ENCODE results near the gene SUGCT.

The SUGCT gene

DNA sequence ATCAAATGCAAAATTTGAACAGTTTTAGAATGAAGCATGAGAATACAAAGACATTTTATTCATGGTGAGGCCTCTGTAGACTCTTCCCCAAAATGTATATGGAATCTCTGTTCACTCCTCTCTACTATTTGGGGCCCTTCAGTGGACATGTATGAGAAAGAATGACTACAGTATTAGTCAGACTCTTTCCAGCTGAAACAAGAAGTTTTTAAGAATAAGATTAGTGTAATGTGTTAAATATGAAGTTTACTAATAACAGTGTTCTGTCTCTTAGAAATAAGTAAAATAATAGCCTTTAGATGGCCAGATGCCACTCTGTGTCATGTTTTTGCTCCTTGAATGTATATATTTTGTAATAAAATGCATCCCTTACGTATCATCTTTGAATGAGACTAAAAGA, 585.6 kb downstream of the SUGCT start:
- Histone ChIP-seq H3F3A (ENCODE audit: low read depth) (no peaks in the 10 kb centered on the region), H3K9me3 (ENCODE audit: insufficient read depth, low read depth, low read length) (no peaks in the 10 kb centered on the region), H3K4me3 (ENCODE audit: low read length, poor library complexity, severe bottlenecking) (no peak overlapping the region), H3K4me2 (ENCODE audit: low read depth, low read length, poor library complexity, severe bottlenecking) (no peak overlapping the region), H3K9ac (ENCODE audit: low read depth, low read length, poor library complexity, severe bottlenecking) (no peak overlapping the region), H3K9me2 (replicated peaks; ENCODE audit: low read depth, low read length) (no peaks in the 10 kb centered on the region), H4K20me1 (ENCODE audit: insufficient read depth, low read length, poor library complexity, severe bottlenecking) (no peaks in the 10 kb centered on the region), H3K36me3 (ENCODE audit: insufficient read depth, low read length) (no peaks in the 10 kb centered on the region), H2AFZ (ENCODE audit: low read length) (no peak overlapping the region), H3K4me1 (ENCODE audit: insufficient read depth, low read length, poor library complexity, severe bottlenecking) (no peaks in the 10 kb centered on the region), H3K79me2 (ENCODE audit: insufficient read depth, low read length) (no peaks in the 10 kb centered on the region), H3K27me3 (ENCODE audit: insufficient read depth, low read length, poor library complexity, severe bottlenecking) (peaks cover 67% of the 10 kb centered on the region)
- no peak for TF ChIP-seq CTCF (conservative IDR thresholded peaks at IDR 0.05; ENCODE audit: low read length)
- TF ChIP-seq EZH2phosphoT487 (IDR thresholded peaks at IDR 0.05; ENCODE audit: borderline replicate concordance): no peak

GRCh38 chr7:40721342-40721949, 586.6 kb downstream of the SUGCT start:
- Histone ChIP-seq H3K4me2 (ENCODE audit: low read depth, low read length, poor library complexity, severe bottlenecking) (no peak overlapping the region), H3K4me3 (ENCODE audit: low read length, poor library complexity, severe bottlenecking) (no peak overlapping the region), H3K27me3 (ENCODE audit: insufficient read depth, low read length, poor library complexity, severe bottlenecking) (peaks cover 65% of the 10 kb centered on the region), H4K20me1 (ENCODE audit: insufficient read depth, low read length, poor library complexity, severe bottlenecking) (no peaks in the 10 kb centered on the region), H3F3A (ENCODE audit: low read depth) (no peaks in the 10 kb centered on the region), H3K4me1 (ENCODE audit: insufficient read depth, low read length, poor library complexity, severe bottlenecking) (no peaks in the 10 kb centered on the region), H3K79me2 (ENCODE audit: insufficient read depth, low read length) (no peaks in the 10 kb centered on the region), H3K9me2 (replicated peaks; ENCODE audit: low read depth, low read length) (no peaks in the 10 kb centered on the region), H3K9me3 (ENCODE audit: insufficient read depth, low read depth, low read length) (no peaks in the 10 kb centered on the region), H3K9ac (ENCODE audit: low read depth, low read length, poor library complexity, severe bottlenecking) (no peak overlapping the region), H3K36me3 (ENCODE audit: insufficient read depth, low read length) (no peaks in the 10 kb centered on the region), H2AFZ (ENCODE audit: low read length) (no peak overlapping the region)
- TF ChIP-seq CTCF (conservative IDR thresholded peaks at IDR 0.05; ENCODE audit: low read length) (no peak), EZH2phosphoT487 (IDR thresholded peaks at IDR 0.05; ENCODE audit: borderline replicate concordance) (no peak)

DNA sequence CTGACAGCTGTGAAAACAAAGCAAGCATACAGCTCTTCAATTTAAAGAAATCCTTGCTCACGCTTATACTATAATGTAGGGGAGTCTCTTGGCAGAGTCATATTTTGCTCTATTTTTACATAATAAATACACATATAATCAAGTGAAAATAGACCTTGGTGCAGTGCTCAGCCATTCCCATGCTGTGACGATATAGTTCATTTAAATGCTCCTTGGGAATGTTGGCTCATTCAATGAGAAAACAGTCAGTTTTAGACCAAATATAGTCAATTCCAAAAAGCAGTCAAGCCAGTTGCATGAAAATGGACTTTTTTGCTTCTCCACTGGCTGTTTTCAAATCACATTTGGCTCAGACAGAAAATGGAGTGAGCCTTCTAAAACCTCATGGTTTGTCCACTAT, 587.4 kb downstream of the SUGCT start:
- Histone ChIP-seq H2AFZ (ENCODE audit: low read length) (no peak overlapping the region), H3K79me2 (ENCODE audit: insufficient read depth, low read length) (no peaks in the 10 kb centered on the region), H3K9me3 (ENCODE audit: insufficient read depth, low read depth, low read length) (no peaks in the 10 kb centered on the region), H3K4me3 (ENCODE audit: low read length, poor library complexity, severe bottlenecking) (no peak overlapping the region), H3K4me2 (ENCODE audit: low read depth, low read length, poor library complexity, severe bottlenecking) (no peak overlapping the region), H3K9ac (ENCODE audit: low read depth, low read length, poor library complexity, severe bottlenecking) (no peak overlapping the region), H3F3A (ENCODE audit: low read depth) (no peaks in the 10 kb centered on the region), H4K20me1 (ENCODE audit: insufficient read depth, low read length, poor library complexity, severe bottlenecking) (no peaks in the 10 kb centered on the region), H3K27me3 (ENCODE audit: insufficient read depth, low read length, poor library complexity, severe bottlenecking) (peaks cover 72% of the 10 kb centered on the region), H3K36me3 (ENCODE audit: insufficient read depth, low read length) (no peaks in the 10 kb centered on the region), H3K9me2 (replicated peaks; ENCODE audit: low read depth, low read length) (no peaks in the 10 kb centered on the region), H3K4me1 (ENCODE audit: insufficient read depth, low read length, poor library complexity, severe bottlenecking) (no peaks in the 10 kb centered on the region)
- TF ChIP-seq CTCF (conservative IDR thresholded peaks at IDR 0.05; ENCODE audit: low read length) (no peak), EZH2phosphoT487 (IDR thresholded peaks at IDR 0.05; ENCODE audit: borderline replicate concordance) (no peak)
